ENCODE measurements around the gene NHS. TPM values are rescaled to one million over a fixed set of nuclear protein-coding genes. Genes with fewer than 3 reads are reported as not detected.

The NHS gene
- 1 to 10 TPM; 4.6 to 9.9 (median 7.2) TPM for total RNA-seq

GRCh38 chrX:17374619-17375366, at the start of gene NHS:
Gene NHS (plus strand): TSS chrX:17375200. CDS start chrX:17375758, 558 bp downstream.
- no peak for TF ChIP-seq POLR2AphosphoS5 (IDR thresholded peaks at IDR 0.05)
- TF ChIP-seq, protein P1, sequence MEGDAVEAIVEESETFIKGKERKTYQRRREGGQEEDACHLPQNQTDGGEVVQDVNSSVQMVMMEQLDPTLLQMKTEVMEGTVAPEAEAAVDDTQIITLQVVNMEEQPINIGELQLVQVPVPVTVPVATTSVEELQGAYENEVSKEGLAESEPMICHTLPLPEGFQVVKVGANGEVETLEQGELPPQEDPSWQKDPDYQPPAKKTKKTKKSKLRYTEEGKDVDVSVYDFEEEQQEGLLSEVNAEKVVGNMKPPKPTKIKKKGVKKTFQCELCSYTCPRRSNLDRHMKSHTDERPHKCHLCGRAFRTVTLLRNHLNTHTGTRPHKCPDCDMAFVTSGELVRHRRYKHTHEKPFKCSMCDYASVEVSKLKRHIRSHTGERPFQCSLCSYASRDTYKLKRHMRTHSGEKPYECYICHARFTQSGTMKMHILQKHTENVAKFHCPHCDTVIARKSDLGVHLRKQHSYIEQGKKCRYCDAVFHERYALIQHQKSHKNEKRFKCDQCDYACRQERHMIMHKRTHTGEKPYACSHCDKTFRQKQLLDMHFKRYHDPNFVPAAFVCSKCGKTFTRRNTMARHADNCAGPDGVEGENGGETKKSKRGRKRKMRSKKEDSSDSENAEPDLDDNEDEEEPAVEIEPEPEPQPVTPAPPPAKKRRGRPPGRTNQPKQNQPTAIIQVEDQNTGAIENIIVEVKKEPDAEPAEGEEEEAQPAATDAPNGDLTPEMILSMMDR (IDR thresholded peaks at IDR 0.05), result peak in 1 of 2 donors; percentile 64
- H3K4me1 ChIP-seq, result peaks cover 18% of the 10 kb centered on the region
- peak within 1 kb of the TSS; percentile 62 for H3K4me3 ChIP-seq
- H3K27ac ChIP-seq, result peak within 1 kb of the TSS; percentile 48
- 45% methylated on average over 21 of the region's 52 CpGs for WGBS
- no peaks in the 10 kb centered on the region for H3K9me3 ChIP-seq
- H3K27me3 ChIP-seq, result no peaks in the 10 kb centered on the region
- no peaks in the 10 kb centered on the region for H3K36me3 ChIP-seq
- peak in 1 of 2 donors; percentile 77 for DNase-seq (ENCODE audit: low spot score in 2 of 2)

GRCh38 chrX:17328837-17329236, 46.2 kb upstream of the NHS start:
- TF ChIP-seq POLR2AphosphoS5 (IDR thresholded peaks at IDR 0.05) (no peak), POLR2A (IDR thresholded peaks at IDR 0.05) (no peak), EP300 (IDR thresholded peaks at IDR 0.05) (no peak)
- TF ChIP-seq, protein P1 (IDR thresholded peaks at IDR 0.05), result no peak
- no peaks in the 10 kb centered on the region for H3K27me3 ChIP-seq
- H3K4me1 ChIP-seq, result no peaks in the 10 kb centered on the region
- no peaks in the 10 kb centered on the region for H3K9me3 ChIP-seq
- DNase-seq (ENCODE audit: low spot score in 2 of 2), result no peak
- WGBS, result 68% methylated on average over 2 of the region's 2 CpGs
- H3K27ac ChIP-seq, result no peak overlapping the region
- H3K36me3 ChIP-seq, result no peaks in the 10 kb centered on the region
- H3K4me3 ChIP-seq, result no peak overlapping the region

- Histone ChIP-seq H3K27ac (no peak overlapping the region), H3K27me3 (no peaks in the 10 kb centered on the region), H3K9me3 (no peaks in the 10 kb centered on the region), H3K36me3 (no peaks in the 10 kb centered on the region), H3K4me1 (no peaks in the 10 kb centered on the region), H3K4me3 (no peak overlapping the region)
- TF ChIP-seq POLR2A (IDR thresholded peaks at IDR 0.05) (no peak), EP300 (IDR thresholded peaks at IDR 0.05) (no peak), POLR2AphosphoS5 (IDR thresholded peaks at IDR 0.05) (no peak)
- TF ChIP-seq, protein P1 (IDR thresholded peaks at IDR 0.05), result no peak
- DNase-seq (ENCODE audit: low spot score in 2 of 2), result no peak
Observed at GRCh38 chrX:17336377-17336776, 38.6 kb upstream of the NHS start.

- H3K27ac ChIP-seq, result no peak overlapping the region
- 73% methylated on average over 4 of the region's 4 CpGs for WGBS
- no peaks in the 10 kb centered on the region for H3K9me3 ChIP-seq
- no peaks in the 10 kb centered on the region for H3K36me3 ChIP-seq
- DNase-seq (ENCODE audit: low spot score in 2 of 2), result no peak
- peaks cover 7% of the 10 kb centered on the region for H3K4me1 ChIP-seq
- TF ChIP-seq POLR2A (IDR thresholded peaks at IDR 0.05) (no peak), POLR2AphosphoS5 (IDR thresholded peaks at IDR 0.05) (no peak), EP300 (IDR thresholded peaks at IDR 0.05) (no peak)
- TF ChIP-seq, protein P1 (IDR thresholded peaks at IDR 0.05), result no peak
- no peak overlapping the region for H3K4me3 ChIP-seq
- no peaks in the 10 kb centered on the region for H3K27me3 ChIP-seq
Observed at GRCh38 chrX:17355976-17356375, 19.0 kb upstream of the NHS start.

DNA sequence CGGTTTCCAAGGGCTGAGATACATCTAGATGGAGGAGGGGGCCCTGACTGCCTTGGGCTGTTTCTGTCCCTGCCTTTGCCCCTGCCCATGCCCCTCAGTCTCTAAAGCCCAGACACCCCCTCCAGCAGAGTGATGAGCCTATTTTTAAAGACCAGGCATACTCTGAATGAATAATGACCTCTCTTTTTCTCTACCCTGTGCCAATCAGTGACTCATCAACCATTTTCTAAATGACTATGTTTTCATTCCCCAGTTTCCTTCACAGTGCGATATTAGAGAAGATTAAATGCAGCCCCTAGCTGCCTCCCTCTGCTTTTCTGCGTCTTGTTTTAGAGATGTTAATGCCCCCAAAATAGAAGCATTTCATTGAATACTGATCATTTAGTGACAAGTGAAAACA, 15.5 kb upstream of the NHS start:
- DNase-seq (ENCODE audit: low spot score in 2 of 2), result no peak
- Histone ChIP-seq H3K9me3 (no peaks in the 10 kb centered on the region), H3K36me3 (no peaks in the 10 kb centered on the region), H3K4me1 (peaks cover 7% of the 10 kb centered on the region), H3K4me3 (no peak overlapping the region), H3K27me3 (no peaks in the 10 kb centered on the region), H3K27ac (no peak overlapping the region)
- WGBS, result 39% methylated on average over 3 of the region's 3 CpGs
- TF ChIP-seq EP300 (IDR thresholded peaks at IDR 0.05) (no peak), POLR2A (IDR thresholded peaks at IDR 0.05) (no peak), POLR2AphosphoS5 (IDR thresholded peaks at IDR 0.05) (no peak)
- TF ChIP-seq, protein P1 (IDR thresholded peaks at IDR 0.05), result no peak
